ENCODE measurements around the gene P4HB. TPM values are rescaled to one million over a fixed set of nuclear protein-coding genes. Genes with fewer than 3 reads are reported as not detected.

Gene P4HB
- total RNA-seq, 1 experiment from 2014 or later = 759 TPM

DNA sequence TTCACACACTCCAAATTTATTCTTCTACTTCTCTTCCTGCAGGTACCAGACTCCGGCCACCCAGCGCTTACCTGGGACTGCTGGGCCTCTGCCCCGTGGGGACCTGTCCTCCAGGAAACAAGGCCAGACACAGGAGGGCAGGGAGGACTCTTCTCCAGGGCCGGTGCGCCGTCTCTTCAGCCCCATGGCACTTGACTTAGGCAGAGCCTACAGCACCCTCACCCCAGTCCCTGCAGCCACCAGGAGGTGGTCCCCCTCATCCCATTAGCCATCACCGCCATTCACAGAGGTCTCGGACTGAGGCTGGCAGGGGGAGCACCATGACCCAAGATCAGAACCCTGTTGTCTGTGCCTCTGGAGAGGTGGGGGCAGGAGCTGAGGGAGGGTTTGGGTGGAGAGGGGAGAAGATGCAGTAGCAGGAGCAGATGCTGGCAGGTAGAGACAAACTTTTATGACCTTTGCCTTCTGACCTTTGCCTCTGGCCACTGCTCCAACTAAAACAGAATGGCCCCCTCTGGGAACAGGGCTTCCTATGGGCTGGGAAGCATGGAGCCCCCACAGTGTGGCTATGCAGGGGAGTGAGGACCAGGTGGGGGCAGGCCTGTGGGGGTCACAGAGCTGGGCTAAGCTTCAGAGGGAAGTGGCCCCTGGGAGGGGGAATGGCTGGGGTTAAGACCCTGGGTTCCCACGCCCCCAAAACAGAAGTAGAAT is 58.1 kb downstream of the P4HB start:
- ChIA-PET POLR2A (no interaction called here), CTCF (no interaction called here)
- no peak for DNase-seq (ENCODE audit: low read depth, low spot score)
- in situ Hi-C loops (cut with HindIII; ENCODE audit: low pct_unique_long_range_greater_than_20kb, low sequenced_read_pairs) (no loop called here), intact Hi-C loops (cut with micrococcal nuclease; ENCODE audit: unreplicated experiment) (no loop called here)
- Histone ChIP-seq H3K4me1 (ENCODE audit: control insufficient read depth, insufficient read depth, low read length) (peaks cover 5% of the 10 kb centered on the region), H3K27ac (ENCODE audit: low read length) (no peak overlapping the region), H3K36me3 (ENCODE audit: control insufficient read depth, insufficient read depth, low read length) (no peaks in the 10 kb centered on the region), H3K9me3 (ENCODE audit: control insufficient read depth, insufficient read depth, low read depth, low read length) (no peaks in the 10 kb centered on the region), H3K4me3 (ENCODE audit: low read depth in 2 of 2, low read length in 2 of 2) (no peak overlapping the region), H3K27me3 (ENCODE audit: control insufficient read depth, insufficient read depth, low read length) (no peaks in the 10 kb centered on the region; the same call in 1 of the 2 replicates)
- no peak for ATAC-seq
- BruUV-seq (replicated peaks) = no TSS peak
- TF ChIP-seq, protein P1, sequence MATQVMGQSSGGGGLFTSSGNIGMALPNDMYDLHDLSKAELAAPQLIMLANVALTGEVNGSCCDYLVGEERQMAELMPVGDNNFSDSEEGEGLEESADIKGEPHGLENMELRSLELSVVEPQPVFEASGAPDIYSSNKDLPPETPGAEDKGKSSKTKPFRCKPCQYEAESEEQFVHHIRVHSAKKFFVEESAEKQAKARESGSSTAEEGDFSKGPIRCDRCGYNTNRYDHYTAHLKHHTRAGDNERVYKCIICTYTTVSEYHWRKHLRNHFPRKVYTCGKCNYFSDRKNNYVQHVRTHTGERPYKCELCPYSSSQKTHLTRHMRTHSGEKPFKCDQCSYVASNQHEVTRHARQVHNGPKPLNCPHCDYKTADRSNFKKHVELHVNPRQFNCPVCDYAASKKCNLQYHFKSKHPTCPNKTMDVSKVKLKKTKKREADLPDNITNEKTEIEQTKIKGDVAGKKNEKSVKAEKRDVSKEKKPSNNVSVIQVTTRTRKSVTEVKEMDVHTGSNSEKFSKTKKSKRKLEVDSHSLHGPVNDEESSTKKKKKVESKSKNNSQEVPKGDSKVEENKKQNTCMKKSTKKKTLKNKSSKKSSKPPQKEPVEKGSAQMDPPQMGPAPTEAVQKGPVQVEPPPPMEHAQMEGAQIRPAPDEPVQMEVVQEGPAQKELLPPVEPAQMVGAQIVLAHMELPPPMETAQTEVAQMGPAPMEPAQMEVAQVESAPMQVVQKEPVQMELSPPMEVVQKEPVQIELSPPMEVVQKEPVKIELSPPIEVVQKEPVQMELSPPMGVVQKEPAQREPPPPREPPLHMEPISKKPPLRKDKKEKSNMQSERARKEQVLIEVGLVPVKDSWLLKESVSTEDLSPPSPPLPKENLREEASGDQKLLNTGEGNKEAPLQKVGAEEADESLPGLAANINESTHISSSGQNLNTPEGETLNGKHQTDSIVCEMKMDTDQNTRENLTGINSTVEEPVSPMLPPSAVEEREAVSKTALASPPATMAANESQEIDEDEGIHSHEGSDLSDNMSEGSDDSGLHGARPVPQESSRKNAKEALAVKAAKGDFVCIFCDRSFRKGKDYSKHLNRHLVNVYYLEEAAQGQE (IDR thresholded peaks at IDR 0.05; ENCODE audit: insufficient read depth in 1 of 2, low read depth in 2 of 2, low read length in 1 of 2) = no peak
- TF ChIP-seq POLR2AphosphoS5 (IDR thresholded peaks at IDR 0.05; ENCODE audit: low read depth, low read length) = no peak
- TF ChIP-seq, protein P2, sequence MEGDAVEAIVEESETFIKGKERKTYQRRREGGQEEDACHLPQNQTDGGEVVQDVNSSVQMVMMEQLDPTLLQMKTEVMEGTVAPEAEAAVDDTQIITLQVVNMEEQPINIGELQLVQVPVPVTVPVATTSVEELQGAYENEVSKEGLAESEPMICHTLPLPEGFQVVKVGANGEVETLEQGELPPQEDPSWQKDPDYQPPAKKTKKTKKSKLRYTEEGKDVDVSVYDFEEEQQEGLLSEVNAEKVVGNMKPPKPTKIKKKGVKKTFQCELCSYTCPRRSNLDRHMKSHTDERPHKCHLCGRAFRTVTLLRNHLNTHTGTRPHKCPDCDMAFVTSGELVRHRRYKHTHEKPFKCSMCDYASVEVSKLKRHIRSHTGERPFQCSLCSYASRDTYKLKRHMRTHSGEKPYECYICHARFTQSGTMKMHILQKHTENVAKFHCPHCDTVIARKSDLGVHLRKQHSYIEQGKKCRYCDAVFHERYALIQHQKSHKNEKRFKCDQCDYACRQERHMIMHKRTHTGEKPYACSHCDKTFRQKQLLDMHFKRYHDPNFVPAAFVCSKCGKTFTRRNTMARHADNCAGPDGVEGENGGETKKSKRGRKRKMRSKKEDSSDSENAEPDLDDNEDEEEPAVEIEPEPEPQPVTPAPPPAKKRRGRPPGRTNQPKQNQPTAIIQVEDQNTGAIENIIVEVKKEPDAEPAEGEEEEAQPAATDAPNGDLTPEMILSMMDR (IDR thresholded peaks at IDR 0.05) = no peak
- no peak for TF ChIP-seq SIN3A (IDR thresholded peaks at IDR 0.05; ENCODE audit: borderline replicate concordance, insufficient read depth, low read depth, low read length)
- no peak for TF ChIP-seq TCF7L2 (IDR thresholded peaks at IDR 0.05; ENCODE audit: low read depth, low read length)

DNA sequence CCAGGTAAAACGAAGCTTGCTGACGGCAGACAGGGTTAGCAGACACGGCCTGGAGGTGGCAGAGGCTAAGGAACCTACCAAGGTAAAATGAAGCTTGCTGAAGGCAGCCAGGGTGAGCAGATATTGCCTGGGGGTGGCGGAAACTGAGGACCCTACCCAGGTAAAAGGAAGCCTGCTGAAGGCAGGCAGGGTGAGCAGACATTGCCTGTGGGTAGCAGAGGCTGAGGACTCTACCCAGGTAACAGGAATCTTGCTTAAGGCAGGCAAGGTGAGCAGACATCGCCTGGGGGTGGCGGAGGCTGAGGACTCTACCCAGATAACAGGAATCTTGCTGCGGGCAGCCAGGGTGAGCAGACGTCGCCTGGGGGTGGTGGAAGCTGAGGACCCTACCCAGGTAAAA is 59.0 kb downstream of the P4HB start:
- ChIA-PET CTCF (no interaction called here), POLR2A (interaction anchor here (0.5 kb wide), 1 partner anchor 36 kb away, joined by 3 read pairs; no protein-coding TSS in a partner anchor)
- no peaks in the 10 kb centered on the region for H3K9me3 ChIP-seq (ENCODE audit: control insufficient read depth, insufficient read depth, low read depth, low read length)
- no TSS peak for BruUV-seq (replicated peaks)
- intact Hi-C loops (cut with micrococcal nuclease; ENCODE audit: unreplicated experiment) = no loop called here
- peaks cover 5% of the 10 kb centered on the region for H3K4me1 ChIP-seq (ENCODE audit: control insufficient read depth, insufficient read depth, low read length)
- H3K36me3 ChIP-seq (ENCODE audit: control insufficient read depth, insufficient read depth, low read length) = no peaks in the 10 kb centered on the region
- H3K4me3 ChIP-seq (ENCODE audit: low read depth in 2 of 2, low read length in 2 of 2) = no peak overlapping the region
- H3K27me3 ChIP-seq (ENCODE audit: control insufficient read depth, insufficient read depth, low read length) = no peaks in the 10 kb centered on the region; the same call in 1 of the 2 replicates
- ATAC-seq (no peak), DNase-seq (ENCODE audit: low read depth, low spot score) (no peak)
- no peak overlapping the region for H3K27ac ChIP-seq (ENCODE audit: low read length)
- TF ChIP-seq, protein P1 (IDR thresholded peaks at IDR 0.05; ENCODE audit: insufficient read depth in 1 of 2, low read depth in 2 of 2, low read length in 1 of 2) = no peak
- TF ChIP-seq SIN3A (IDR thresholded peaks at IDR 0.05; ENCODE audit: borderline replicate concordance, insufficient read depth, low read depth, low read length) = no peak
- no peak for TF ChIP-seq POLR2AphosphoS5 (IDR thresholded peaks at IDR 0.05; ENCODE audit: low read depth, low read length)
- TF ChIP-seq TCF7L2 (IDR thresholded peaks at IDR 0.05; ENCODE audit: low read depth, low read length) = no peak
- TF ChIP-seq, protein P2 (IDR thresholded peaks at IDR 0.05) = no peak
- in situ Hi-C loops (cut with HindIII; ENCODE audit: low pct_unique_long_range_greater_than_20kb, low sequenced_read_pairs) = no loop called here
